ENCODE results near the gene MXRA8.

The MXRA8 gene

DNA sequence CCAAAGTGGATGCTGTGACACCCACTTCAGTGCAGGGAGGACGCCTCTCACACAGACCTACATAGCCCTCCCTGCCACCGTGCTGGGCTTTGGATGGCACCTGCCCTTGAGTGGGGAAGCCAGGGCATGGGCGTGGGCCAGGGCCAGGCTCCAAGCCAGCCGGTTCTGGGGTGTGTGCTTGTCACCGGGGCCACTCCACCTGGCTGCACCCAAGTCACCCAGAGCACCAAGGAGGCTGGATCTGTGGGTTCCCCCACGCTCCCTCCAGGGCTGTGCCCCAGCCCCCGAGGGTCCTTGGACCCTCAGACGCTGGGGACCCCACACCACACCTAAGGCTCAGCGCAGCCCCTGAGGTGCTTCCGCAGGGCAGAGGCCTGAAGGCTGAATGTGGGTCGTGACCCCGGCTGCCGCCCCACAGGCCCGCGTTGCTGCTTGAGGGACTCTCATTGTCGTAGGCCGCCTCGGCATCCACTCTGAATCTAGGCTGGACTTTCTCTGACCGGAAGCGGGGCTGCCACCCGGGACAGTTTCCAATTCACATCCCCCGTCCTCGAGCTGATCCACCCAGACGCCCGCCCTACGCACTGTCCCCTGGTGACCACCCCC is 1.5 kb downstream of the MXRA8 start:
- TF ChIP-seq, protein P1, sequence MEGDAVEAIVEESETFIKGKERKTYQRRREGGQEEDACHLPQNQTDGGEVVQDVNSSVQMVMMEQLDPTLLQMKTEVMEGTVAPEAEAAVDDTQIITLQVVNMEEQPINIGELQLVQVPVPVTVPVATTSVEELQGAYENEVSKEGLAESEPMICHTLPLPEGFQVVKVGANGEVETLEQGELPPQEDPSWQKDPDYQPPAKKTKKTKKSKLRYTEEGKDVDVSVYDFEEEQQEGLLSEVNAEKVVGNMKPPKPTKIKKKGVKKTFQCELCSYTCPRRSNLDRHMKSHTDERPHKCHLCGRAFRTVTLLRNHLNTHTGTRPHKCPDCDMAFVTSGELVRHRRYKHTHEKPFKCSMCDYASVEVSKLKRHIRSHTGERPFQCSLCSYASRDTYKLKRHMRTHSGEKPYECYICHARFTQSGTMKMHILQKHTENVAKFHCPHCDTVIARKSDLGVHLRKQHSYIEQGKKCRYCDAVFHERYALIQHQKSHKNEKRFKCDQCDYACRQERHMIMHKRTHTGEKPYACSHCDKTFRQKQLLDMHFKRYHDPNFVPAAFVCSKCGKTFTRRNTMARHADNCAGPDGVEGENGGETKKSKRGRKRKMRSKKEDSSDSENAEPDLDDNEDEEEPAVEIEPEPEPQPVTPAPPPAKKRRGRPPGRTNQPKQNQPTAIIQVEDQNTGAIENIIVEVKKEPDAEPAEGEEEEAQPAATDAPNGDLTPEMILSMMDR (conservative IDR thresholded peaks at IDR 0.05; ENCODE audit: low read depth, low read length), result no peak
- DNase-seq (ENCODE audit: low read depth), result no peak
- H3K4me3 ChIP-seq (ENCODE audit: low read length), result peak overlapping the region; percentile 68

DNA sequence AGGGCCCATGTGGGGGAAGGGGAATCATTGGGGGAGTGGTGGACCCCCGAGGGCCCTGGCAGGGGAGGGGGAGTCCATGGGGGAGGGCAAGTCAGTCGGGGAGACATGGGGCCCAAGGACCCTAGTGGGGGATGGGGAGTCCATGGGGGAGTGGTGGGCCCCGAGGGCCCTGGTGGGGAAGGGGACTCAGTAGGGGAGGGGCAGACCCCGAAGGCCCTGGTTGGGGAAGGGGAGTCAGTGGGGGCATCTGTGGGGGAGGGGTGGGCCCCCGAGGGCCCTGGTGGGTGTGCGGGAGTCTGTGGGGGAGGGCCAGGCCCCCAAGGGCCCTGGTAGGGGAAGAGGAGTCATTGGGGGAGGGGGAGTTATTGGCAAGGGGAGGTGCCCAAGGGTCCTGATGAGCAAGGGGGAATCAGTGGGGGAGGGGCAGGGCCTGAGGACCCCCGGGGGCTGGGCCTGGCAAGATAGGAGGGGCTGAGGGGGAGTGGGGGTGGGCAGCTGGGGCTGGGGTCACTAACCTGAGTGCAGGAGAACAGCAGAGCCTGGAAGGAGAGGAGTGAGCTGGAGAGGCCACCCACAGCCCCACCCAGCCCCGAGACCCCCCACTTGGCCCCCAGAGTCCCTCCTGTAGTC is 2.1 kb downstream of the MXRA8 start:
- H3K4me3 ChIP-seq (ENCODE audit: low read length), result peak overlapping the region; percentile 68
- TF ChIP-seq, protein P1 (conservative IDR thresholded peaks at IDR 0.05; ENCODE audit: low read depth, low read length), result no peak
- no peak for DNase-seq (ENCODE audit: low read depth)

DNA sequence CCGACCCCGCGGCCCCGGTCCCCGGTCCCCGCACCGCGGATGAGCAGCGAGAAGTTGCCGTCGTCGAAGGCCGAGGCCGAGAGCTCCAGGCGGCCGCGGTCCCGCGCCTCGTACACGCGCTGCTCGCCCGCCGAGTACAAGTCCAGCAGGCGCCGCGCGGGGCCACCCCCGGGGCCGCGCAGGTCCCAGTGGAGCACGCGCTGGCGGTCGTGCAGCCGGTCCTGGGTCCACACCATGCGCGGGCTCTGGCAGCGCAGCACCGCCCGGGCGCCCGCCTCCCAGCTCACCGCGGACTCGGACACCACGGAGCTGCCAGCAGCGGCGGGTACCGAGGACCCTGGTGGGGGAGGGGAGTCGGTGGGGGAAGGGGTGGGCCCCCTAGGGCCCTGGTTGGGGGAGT is 2.9 kb downstream of the MXRA8 start:
- DNase-seq (ENCODE audit: low read depth), result no peak
- TF ChIP-seq, protein P1 (conservative IDR thresholded peaks at IDR 0.05; ENCODE audit: low read depth, low read length), result no peak
- no peak overlapping the region for H3K4me3 ChIP-seq (ENCODE audit: low read length)

DNA sequence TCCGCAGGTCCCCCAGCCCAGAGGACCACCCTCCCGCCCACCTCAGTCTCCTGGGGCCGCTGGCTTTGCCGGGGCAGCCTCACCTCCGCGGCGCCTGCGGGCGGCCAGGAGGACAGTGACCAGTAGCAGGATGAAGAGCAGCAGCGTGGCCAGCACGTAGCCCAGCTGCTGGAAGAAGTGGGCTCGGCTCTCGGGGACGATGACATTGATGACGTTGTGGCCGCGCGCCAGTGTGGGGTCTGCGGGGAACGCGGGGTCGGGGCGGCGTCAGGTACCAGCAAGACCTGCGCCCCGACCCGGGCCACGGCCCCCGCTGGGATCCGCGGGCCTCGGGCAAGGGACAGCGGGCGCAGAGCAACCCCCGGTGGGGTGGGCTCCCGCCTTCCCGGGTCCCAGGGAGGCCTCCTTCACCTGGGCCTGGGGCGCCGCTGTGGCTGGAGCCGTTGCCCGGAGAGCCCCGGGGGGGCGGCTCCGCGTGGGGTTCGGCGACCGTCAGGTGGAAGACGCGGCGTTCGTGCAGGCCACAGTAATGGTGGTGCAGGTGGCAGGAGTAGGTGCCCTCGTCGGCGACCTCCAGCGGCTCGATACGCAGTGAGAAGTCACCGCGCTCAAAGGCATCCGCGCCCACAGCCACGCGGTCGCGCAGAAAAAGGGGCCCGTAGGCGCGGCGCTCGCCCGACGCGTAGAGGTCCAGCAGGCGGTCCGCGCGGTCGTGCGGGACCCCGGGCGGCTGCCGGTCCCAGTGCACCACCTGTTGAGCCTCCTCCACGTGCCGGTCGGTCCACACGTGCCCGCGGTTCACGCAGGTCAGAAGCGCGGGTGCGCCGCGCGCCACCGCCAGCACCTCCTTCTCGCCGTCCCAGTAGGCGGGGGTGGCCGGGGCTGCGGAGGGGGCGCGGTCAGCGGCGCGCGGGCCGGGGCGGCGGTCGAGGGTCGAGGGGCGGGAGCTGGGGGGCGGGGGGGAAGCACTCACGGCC is 3.8 kb downstream of the MXRA8 start:
- TF ChIP-seq, protein P1 (conservative IDR thresholded peaks at IDR 0.05; ENCODE audit: low read depth, low read length), result no peak
- no peak overlapping the region for H3K4me3 ChIP-seq (ENCODE audit: low read length)

DNA sequence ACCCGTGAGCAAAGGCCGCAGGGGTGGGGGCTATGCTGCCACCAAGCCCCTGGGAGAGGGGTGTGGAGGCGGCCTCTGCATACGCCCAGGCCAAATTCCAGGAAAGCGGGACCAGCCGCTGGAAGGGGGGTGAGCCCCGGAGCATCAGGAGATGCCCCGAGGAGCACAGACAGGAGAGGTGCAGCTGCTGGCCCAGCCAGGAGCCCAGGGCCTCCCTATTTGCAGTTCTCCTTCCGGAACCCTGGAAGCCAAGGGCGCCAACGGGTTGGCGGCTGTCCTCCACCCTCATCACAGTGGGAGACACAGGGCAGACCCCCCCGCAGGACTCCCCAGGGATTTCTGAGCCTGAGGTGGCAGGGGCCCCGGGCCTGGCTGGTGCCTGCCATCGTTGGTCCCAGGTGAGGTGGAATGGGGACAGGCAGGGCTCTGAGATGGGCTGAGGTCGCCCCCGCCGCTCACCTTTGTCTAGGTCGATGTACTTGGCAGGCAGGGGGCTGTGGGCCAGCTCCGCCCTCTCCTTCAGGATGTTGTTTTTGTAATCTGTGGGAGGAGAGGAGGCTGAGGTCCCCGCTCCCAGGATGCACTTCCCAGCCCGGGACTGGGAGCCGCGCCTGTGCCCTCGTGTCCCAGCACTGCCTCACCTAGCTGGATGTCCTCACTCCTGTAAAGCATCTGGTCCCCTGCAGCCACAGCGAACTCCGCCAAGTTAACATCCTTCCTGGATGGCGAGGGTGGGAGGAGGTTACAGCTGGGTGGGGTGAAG is 4.8 kb downstream of the MXRA8 start:
- DNase-seq (ENCODE audit: low read depth), result no peak
- no peak overlapping the region for H3K4me3 ChIP-seq (ENCODE audit: low read length)
- TF ChIP-seq, protein P1 (conservative IDR thresholded peaks at IDR 0.05; ENCODE audit: low read depth, low read length), result no peak

More for the DNA sequence above, 3.8 kb downstream of the MXRA8 start:
- DNase-seq (ENCODE audit: low read depth), result no peak

DNA sequence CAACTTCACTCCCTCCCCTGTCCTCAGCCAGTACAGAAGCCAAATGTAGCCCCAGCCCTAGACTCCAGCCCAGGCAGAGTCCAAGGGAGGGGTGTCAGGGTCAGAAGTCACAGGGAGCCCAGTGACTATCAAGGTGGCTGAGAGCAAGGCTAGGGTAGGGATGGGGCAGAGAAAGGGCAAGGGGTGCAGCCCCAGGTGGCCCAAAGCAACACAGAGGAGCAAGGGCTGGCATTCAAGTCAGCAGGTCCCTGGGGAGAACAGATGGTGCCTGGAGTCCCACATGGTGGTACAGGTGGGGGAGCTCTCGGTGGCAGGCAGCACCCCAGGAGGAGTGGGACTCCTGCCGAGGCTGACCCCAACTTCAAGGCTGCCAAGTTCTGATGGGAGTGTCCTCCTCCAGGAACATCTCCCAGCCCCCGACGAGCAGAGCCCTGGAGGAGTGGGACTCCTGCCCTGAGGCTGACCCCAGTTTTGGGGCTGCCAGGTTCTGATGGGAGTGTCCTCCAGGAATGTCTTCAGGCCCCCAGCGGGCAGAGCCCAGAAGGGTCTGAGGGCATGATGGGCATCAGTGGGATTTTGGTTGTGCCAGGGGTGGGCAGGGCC is 5.5 kb downstream of the MXRA8 start:
- TF ChIP-seq, protein P1 (conservative IDR thresholded peaks at IDR 0.05; ENCODE audit: low read depth, low read length), result no peak
- DNase-seq (ENCODE audit: low read depth), result no peak
- no peak overlapping the region for H3K4me3 ChIP-seq (ENCODE audit: low read length)

All from retinal pigment epithelial cell (primary cell).